HepG2 (cell line): ENCODE results near the gene ARIH2. TPM values are rescaled to one million over a fixed set of nuclear protein-coding genes. Genes with fewer than 3 reads are reported as not detected.

Experiments
- ATF1 ChIP-seq: IDR thresholded peaks from 2 replicates; pipeline ENCODE4 v1.6.1; 2016; ENCODE audit warnings: mild to moderate bottlenecking, control low read depth
- CC2D1A ChIP-seq: sonication (generic); formaldehyde crosslinking; IDR thresholded peaks from 2 replicates; pipeline ENCODE4 v1.8.1; 2023; ENCODE audit warnings: mild to moderate bottlenecking, missing genetic modification reagents
- CHD4 ChIP-seq: fragments of 200-600 bp; sonication (generic); IDR thresholded peaks from 2 replicates; pipeline ENCODE4 v1.7.0; 2017; ENCODE audit warnings: mild to moderate bottlenecking, low read length, borderline replicate concordance
- HNRNPK ChIP-seq: fragments of 200-400 bp; formaldehyde crosslinking; IDR thresholded peaks from 2 replicates; pipeline ENCODE4 v1.6.1; 2018; ENCODE audit warnings: low read length, low read depth, moderate library complexity, mild to moderate bottlenecking; ENCODE audit not compliant: poor library complexity, severe bottlenecking
- KLF11 ChIP-seq: IDR thresholded peaks from 2 replicates; pipeline ENCODE4 v1.6.1; 2016; ENCODE audit warnings: missing compliant biosample characterization
- MYNN ChIP-seq: sonication (generic); formaldehyde crosslinking; IDR thresholded peaks from 2 replicates; pipeline ENCODE4 v1.4.0; 2020; ENCODE audit warnings: mild to moderate bottlenecking, low read depth, missing genetic modification reagents
- NFIB ChIP-seq: sonication (generic); formaldehyde crosslinking; IDR thresholded peaks from 2 replicates; pipeline ENCODE4 v1.9.0; 2021; ENCODE audit warnings: missing genetic modification reagents, mild to moderate bottlenecking, borderline replicate concordance
- PITX1 ChIP-seq: sonication (generic); formaldehyde crosslinking; IDR thresholded peaks from 2 replicates; pipeline ENCODE4 v1.5.1; 2020; ENCODE audit warnings: mild to moderate bottlenecking, missing genetic modification reagents
- RARA ChIP-seq: IDR thresholded peaks from 2 replicates; pipeline ENCODE4 v1.6.1; 2016; ENCODE audit warnings: missing genetic modification reagents, missing compliant biosample characterization
- ZEB1 ChIP-seq: IDR thresholded peaks from 2 replicates; pipeline ENCODE4 v1.6.1; 2012; ENCODE audit warnings: mild to moderate bottlenecking, low read depth, inconsistent platforms; ENCODE audit not compliant: insufficient replicate concordance
- ZNF660 ChIP-seq: sonication (generic); formaldehyde crosslinking; IDR thresholded peaks from 2 replicates; pipeline ENCODE4 v1.5.1; 2020; ENCODE audit warnings: mild to moderate bottlenecking, low read depth, missing genetic modification reagents, borderline replicate concordance
- ZNF7 ChIP-seq: IDR thresholded peaks from 2 replicates; pipeline ENCODE4 v1.6.1; 2016; ENCODE audit warnings: missing biosample characterization, missing genetic modification reagents
- polyA plus RNA-seq, 8 experiments: library from polyadenylated mRNA; depleted of rRNA in 3 of 8; stranded (reverse) in 7 of 8; unstranded in 1 of 8; fragments of >200 nt; fragmentation: Illumina TruSeq in 4 of 8; extraction: Trizol in 4 of 8; gene quantifications; 2 replicates each; pipeline versions ENCODE4 v1.2.1 to v1.2.3, GENCODE V29; 2011 to 2016; ENCODE audit warnings: low read depth in 4 of 8, missing spikeins in 1 of 8, mixed read lengths in 1 of 8; ENCODE audit not compliant: insufficient read depth in 1 of 8
- total RNA-seq, 5 experiments: library from RNA; depleted of rRNA; stranded (reverse); fragments of >200 nt; fragmentation: Illumina TruSeq; extraction: Trizol; gene quantifications; 2 replicates each; pipeline ENCODE4 v1.2.3, GENCODE V29; 2016; ENCODE audit warnings: low read depth in 1 of 5
- TF ChIP-seq, protein P1 (sequence below): sonication (generic); formaldehyde crosslinking; IDR thresholded peaks from 2 replicates; pipeline ENCODE4 v1.8.1; 2023; ENCODE audit warnings: mild to moderate bottlenecking, missing genetic modification reagents
- TF ChIP-seq, protein P2 (sequence below): sonication (generic); formaldehyde crosslinking; IDR thresholded peaks from 2 replicates; pipeline ENCODE4 v1.4.0; 2020; ENCODE audit warnings: missing genetic modification reagents, borderline replicate concordance
- TF ChIP-seq, protein P3 (sequence below): sonication (generic); formaldehyde crosslinking; IDR thresholded peaks from 2 replicates; pipeline ENCODE4 v1.5.0; 2020; ENCODE audit warnings: missing genetic modification reagents
- TF ChIP-seq, protein P4 (sequence below): sonication (generic); formaldehyde crosslinking; conservative IDR thresholded peaks from 2 replicates; pipeline ENCODE4 v1.4.0; 2020; ENCODE audit warnings: missing genetic modification reagents

The ARIH2 gene
- total and polyA plus RNA-seq, 2 of the 13 experiments (the other 11 are each of a cell fraction or from before 2014, with no cell fraction given): 64.8 to 83.3 TPM

DNA sequence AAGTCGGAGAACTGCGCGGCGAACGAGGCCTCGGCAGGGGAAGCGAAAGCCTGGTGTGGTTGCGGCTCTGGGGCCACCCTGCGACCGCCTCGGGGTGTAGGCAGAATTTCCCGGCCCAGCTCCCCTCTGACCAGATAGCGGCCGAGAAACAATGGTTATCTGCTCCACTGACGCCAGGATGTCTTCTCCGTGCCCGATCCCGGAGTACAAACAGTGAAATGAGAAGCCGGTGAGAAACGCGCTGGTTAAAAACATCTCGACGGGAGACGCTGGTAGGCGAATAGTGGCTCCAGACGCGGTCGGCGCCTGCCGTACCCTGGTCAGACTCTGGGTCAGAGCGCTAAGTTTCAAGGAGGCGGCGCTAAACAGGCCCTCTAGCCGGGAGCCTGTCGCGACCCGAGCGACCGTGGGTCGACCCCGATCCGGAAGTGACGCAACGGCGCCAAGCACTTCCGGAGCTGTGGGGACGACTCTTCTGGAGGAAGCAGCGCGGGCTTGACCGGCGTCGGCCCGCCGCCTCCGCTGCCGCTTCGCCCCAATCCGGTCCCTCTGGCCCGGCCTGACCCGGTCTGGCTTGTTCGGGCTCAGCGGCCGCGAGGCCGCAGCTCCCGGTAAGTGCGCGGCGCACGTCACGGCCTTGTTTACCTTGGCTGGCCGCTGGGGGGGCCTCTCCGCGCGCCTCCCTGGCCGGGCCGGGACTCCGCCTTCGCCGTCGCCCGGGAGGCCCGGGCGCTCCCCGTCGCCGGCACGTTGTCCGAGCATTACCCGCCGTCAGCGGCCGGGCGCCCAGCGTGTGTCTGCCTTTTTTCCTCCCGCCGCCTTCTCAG lies at the start of gene ARIH2 (continued):
- TF ChIP-seq, protein P1, sequence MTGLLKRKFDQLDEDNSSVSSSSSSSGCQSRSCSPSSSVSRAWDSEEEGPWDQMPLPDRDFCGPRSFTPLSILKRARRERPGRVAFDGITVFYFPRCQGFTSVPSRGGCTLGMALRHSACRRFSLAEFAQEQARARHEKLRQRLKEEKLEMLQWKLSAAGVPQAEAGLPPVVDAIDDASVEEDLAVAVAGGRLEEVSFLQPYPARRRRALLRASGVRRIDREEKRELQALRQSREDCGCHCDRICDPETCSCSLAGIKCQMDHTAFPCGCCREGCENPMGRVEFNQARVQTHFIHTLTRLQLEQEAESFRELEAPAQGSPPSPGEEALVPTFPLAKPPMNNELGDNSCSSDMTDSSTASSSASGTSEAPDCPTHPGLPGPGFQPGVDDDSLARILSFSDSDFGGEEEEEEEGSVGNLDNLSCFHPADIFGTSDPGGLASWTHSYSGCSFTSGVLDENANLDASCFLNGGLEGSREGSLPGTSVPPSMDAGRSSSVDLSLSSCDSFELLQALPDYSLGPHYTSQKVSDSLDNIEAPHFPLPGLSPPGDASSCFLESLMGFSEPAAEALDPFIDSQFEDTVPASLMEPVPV (CRISPR knock-in tag): peak; percentile 82; the same call in 1 of the 2 replicates
- TF ChIP-seq NFIB (CRISPR knock-in tag) (no peak), ZNF7 (CRISPR knock-in tag) (no peak), HNRNPK (peak; percentile 57), ATF1 (peak; percentile 69), ZEB1 (no peak), CHD4 (no peak), RARA (CRISPR knock-in tag) (peak; percentile 82), PITX1 (CRISPR knock-in tag) (peak; percentile 59), ZNF660 (CRISPR knock-in tag) (no peak), MYNN (CRISPR knock-in tag) (no peak), KLF11 (peak; percentile 46; the same call in 1 of the 2 replicates), CC2D1A (CRISPR knock-in tag) (no peak)
- TF ChIP-seq, protein P2, sequence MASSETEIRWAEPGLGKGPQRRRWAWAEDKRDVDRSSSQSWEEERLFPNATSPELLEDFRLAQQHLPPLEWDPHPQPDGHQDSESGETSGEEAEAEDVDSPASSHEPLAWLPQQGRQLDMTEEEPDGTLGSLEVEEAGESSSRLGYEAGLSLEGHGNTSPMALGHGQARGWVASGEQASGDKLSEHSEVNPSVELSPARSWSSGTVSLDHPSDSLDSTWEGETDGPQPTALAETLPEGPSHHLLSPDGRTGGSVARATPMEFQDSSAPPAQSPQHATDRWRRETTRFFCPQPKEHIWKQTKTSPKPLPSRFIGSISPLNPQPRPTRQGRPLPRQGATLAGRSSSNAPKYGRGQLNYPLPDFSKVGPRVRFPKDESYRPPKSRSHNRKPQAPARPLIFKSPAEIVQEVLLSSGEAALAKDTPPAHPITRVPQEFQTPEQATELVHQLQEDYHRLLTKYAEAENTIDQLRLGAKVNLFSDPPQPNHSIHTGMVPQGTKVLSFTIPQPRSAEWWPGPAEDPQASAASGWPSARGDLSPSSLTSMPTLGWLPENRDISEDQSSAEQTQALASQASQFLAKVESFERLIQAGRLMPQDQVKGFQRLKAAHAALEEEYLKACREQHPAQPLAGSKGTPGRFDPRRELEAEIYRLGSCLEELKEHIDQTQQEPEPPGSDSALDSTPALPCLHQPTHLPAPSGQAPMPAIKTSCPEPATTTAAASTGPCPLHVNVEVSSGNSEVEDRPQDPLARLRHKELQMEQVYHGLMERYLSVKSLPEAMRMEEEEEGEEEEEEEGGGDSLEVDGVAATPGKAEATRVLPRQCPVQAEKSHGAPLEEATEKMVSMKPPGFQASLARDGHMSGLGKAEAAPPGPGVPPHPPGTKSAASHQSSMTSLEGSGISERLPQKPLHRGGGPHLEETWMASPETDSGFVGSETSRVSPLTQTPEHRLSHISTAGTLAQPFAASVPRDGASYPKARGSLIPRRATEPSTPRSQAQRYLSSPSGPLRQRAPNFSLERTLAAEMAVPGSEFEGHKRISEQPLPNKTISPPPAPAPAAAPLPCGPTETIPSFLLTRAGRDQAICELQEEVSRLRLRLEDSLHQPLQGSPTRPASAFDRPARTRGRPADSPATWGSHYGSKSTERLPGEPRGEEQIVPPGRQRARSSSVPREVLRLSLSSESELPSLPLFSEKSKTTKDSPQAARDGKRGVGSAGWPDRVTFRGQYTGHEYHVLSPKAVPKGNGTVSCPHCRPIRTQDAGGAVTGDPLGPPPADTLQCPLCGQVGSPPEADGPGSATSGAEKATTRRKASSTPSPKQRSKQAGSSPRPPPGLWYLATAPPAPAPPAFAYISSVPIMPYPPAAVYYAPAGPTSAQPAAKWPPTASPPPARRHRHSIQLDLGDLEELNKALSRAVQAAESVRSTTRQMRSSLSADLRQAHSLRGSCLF (CRISPR knock-in tag): 0 out of 2 replicates have a peak, but pooled peaks have one; percentile 67
- TF ChIP-seq, protein P3, sequence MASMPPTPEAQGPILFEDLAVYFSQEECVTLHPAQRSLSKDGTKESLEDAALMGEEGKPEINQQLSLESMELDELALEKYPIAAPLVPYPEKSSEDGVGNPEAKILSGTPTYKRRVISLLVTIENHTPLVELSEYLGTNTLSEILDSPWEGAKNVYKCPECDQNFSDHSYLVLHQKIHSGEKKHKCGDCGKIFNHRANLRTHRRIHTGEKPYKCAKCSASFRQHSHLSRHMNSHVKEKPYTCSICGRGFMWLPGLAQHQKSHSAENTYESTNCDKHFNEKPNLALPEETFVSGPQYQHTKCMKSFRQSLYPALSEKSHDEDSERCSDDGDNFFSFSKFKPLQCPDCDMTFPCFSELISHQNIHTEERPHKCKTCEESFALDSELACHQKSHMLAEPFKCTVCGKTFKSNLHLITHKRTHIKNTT (CRISPR knock-in tag): no peak
- TF ChIP-seq, protein P4, sequence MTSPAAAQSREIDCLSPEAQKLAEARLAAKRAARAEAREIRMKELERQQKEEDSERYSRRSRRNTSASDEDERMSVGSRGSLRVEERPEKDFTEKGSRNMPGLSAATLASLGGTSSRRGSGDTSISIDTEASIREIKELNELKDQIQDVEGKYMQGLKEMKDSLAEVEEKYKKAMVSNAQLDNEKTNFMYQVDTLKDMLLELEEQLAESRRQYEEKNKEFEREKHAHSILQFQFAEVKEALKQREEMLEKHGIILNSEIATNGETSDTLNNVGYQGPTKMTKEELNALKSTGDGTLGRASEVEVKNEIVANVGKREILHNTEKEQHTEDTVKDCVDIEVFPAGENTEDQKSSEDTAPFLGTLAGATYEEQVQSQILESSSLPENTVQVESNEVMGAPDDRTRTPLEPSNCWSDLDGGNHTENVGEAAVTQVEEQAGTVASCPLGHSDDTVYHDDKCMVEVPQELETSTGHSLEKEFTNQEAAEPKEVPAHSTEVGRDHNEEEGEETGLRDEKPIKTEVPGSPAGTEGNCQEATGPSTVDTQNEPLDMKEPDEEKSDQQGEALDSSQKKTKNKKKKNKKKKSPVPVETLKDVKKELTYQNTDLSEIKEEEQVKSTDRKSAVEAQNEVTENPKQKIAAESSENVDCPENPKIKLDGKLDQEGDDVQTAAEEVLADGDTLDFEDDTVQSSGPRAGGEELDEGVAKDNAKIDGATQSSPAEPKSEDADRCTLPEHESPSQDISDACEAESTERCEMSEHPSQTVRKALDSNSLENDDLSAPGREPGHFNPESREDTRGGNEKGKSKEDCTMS (CRISPR knock-in tag): no peak
